Parathyroid adenoma (tissue), 2 donors: Measurements from ENCODE around the gene ACSL6.

Experiments
- H2AFZ ChIP-seq: fragments of 300-600 bp; sonication (generic); one replicate; pipeline ENCODE4 v1.7.0; 2017; ENCODE audit warnings: antibody characterized with exemption, mild to moderate bottlenecking
- H3K27ac ChIP-seq: fragments of 300-600 bp; sonication (generic); one replicate; pipeline ENCODE4 v1.7.0; 2017
- H3K27me3 ChIP-seq: fragments of 300-600 bp; sonication (generic); one replicate; pipeline ENCODE4 v1.7.0; 2017; ENCODE audit warnings: low read length; ENCODE audit not compliant: control insufficient read depth, insufficient read depth
- H3K36me3 ChIP-seq: fragments of 300-600 bp; sonication (generic); one replicate; pipeline ENCODE4 v1.7.0; 2017; ENCODE audit warnings: low read length; ENCODE audit not compliant: control insufficient read depth, insufficient read depth
- H3K4me1 ChIP-seq: fragments of 300-600 bp; sonication (generic); one replicate; pipeline ENCODE4 v1.7.0; 2017; ENCODE audit warnings: control low read depth
- H3K4me2 ChIP-seq: fragments of 300-600 bp; sonication (generic); one replicate; pipeline ENCODE4 v1.7.0; 2017; ENCODE audit warnings: low read length
- H3K4me3 ChIP-seq: fragments of 300-600 bp; sonication (generic); one replicate; pipeline ENCODE4 v1.7.0; 2017; ENCODE audit warnings: low read depth, low read length
- H3K79me2 ChIP-seq: fragments of 300-600 bp; sonication (generic); one replicate; pipeline ENCODE4 v1.7.0; 2017; ENCODE audit warnings: control low read depth
- H3K9ac ChIP-seq: fragments of 300-600 bp; sonication (generic); one replicate; pipeline ENCODE4 v1.7.0; 2017; ENCODE audit warnings: mild to moderate bottlenecking
- H3K9me3 ChIP-seq: fragments of 300-600 bp; sonication (generic); one replicate; pipeline ENCODE4 v1.7.0; 2017; ENCODE audit warnings: low read length; ENCODE audit not compliant: control insufficient read depth
- CTCF ChIP-seq: fragments of 300-600 bp; sonication (generic); IDR thresholded peaks from one replicate; pipeline ENCODE4 v1.7.0; 2017; ENCODE audit warnings: antibody characterized with exemption, mild to moderate bottlenecking
- donor health status: primary hyperparathyroidism.

ACSL6 gene

GRCh38 chr5:131939690-131940345 is 71.6 kb downstream of the ACSL6 start:
- Histone ChIP-seq H2AFZ (no peak overlapping the region), H3K27ac (no peak overlapping the region), H3K79me2 (no peaks in the 10 kb centered on the region), H3K4me3 (no peak overlapping the region), H3K9ac (no peak overlapping the region), H3K4me2 (no peak overlapping the region), H3K4me1 (no peaks in the 10 kb centered on the region), H3K27me3 (no peaks in the 10 kb centered on the region), H3K9me3 (no peaks in the 10 kb centered on the region), H3K36me3 (no peaks in the 10 kb centered on the region)
- no peak for TF ChIP-seq CTCF

- Histone ChIP-seq H3K4me3 (no peak overlapping the region), H3K4me1 (no peaks in the 10 kb centered on the region), H3K9me3 (no peaks in the 10 kb centered on the region), H3K79me2 (no peaks in the 10 kb centered on the region), H3K27me3 (no peaks in the 10 kb centered on the region), H3K9ac (no peak overlapping the region), H3K4me2 (no peak overlapping the region), H3K27ac (no peak overlapping the region), H2AFZ (no peak overlapping the region), H3K36me3 (no peaks in the 10 kb centered on the region)
- TF ChIP-seq CTCF, result no peak
Observed at GRCh38 chr5:131932235-131932634, 79.2 kb downstream of the ACSL6 start.

GRCh38 chr5:131928957-131929356 is 82.5 kb downstream of the ACSL6 start:
- no peaks in the 10 kb centered on the region for H3K9me3 ChIP-seq
- no peak overlapping the region for H3K4me3 ChIP-seq
- H3K79me2 ChIP-seq, result no peaks in the 10 kb centered on the region
- no peak for TF ChIP-seq CTCF
- no peak overlapping the region for H2AFZ ChIP-seq
- no peaks in the 10 kb centered on the region for H3K27me3 ChIP-seq
- no peaks in the 10 kb centered on the region for H3K4me1 ChIP-seq
- no peak overlapping the region for H3K27ac ChIP-seq
- H3K36me3 ChIP-seq, result no peaks in the 10 kb centered on the region
- no peak overlapping the region for H3K4me2 ChIP-seq
- no peak overlapping the region for H3K9ac ChIP-seq

GRCh38 chr5:131926168-131926567 is 85.3 kb downstream of the ACSL6 start:
- H3K27me3 ChIP-seq, result no peaks in the 10 kb centered on the region
- TF ChIP-seq CTCF, result no peak
- no peaks in the 10 kb centered on the region for H3K36me3 ChIP-seq
- no peak overlapping the region for H3K27ac ChIP-seq
- no peaks in the 10 kb centered on the region for H3K4me1 ChIP-seq
- H3K9ac ChIP-seq, result no peak overlapping the region
- H2AFZ ChIP-seq, result no peak overlapping the region
- no peak overlapping the region for H3K4me2 ChIP-seq
- no peaks in the 10 kb centered on the region for H3K9me3 ChIP-seq
- no peak overlapping the region for H3K4me3 ChIP-seq
- H3K79me2 ChIP-seq, result no peaks in the 10 kb centered on the region

GRCh38 chr5:131916481-131916880 is 95.0 kb downstream of the ACSL6 start:
- Histone ChIP-seq H3K4me2 (no peak overlapping the region), H3K27ac (no peak overlapping the region), H3K27me3 (no peaks in the 10 kb centered on the region), H3K4me3 (no peak overlapping the region), H3K9me3 (no peaks in the 10 kb centered on the region), H3K79me2 (no peaks in the 10 kb centered on the region), H3K4me1 (no peaks in the 10 kb centered on the region), H2AFZ (no peak overlapping the region), H3K9ac (no peak overlapping the region), H3K36me3 (no peaks in the 10 kb centered on the region)
- TF ChIP-seq CTCF, result no peak
